ENCODE data around the gene SAMD8. TPM values are rescaled to one million over a fixed set of nuclear protein-coding genes. Genes with fewer than 3 reads are reported as not detected.
A peak's percentile ranks its signal among the peaks of the same experiment; 100 is the strongest.

The SAMD8 gene
- polyA plus RNA-seq, 3 donors = 9.6 to 15.1 (median 13.2) TPM

DNA sequence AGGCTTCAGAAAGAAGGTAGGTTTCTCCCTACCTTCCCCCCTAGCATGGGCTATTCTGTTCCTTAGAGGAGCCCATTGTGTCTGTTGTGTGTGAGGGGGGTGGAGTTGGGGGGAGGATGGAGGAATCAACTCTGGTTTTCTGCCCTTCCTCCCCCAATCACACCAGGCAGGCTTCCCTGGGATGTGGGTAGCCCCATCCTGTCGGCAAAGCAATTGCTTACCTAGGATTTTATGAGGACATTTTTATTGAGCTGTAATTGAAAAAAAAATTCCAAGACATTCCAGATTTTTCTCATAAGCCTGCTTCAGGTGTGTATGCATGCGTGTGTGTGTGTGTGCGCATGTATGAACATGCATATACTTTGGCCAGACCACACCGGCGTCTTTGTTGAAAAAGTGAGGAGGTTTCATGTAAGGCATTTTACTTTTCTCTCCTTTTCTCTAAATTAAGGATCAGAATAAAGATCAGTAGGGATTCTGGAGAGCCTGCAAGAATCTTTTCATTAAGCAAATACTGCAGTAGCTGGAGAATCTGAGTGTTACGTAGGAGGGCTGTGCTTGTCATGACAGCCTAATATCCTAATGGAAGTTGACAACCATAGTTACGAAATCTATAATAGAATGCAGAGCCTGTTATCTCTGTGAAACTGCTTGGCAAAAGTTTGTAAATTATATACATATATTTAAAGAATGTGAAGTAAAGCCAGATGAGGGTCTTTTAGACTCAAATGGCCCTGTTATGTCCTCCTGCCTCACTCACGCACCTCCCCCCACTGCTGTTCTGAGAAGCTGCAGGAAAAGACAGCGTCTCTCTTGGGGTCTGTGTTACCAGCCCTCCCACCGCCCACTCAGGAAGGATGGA, 27.3 kb upstream of the SAMD8 start:
- no peak for DNase-seq

DNA sequence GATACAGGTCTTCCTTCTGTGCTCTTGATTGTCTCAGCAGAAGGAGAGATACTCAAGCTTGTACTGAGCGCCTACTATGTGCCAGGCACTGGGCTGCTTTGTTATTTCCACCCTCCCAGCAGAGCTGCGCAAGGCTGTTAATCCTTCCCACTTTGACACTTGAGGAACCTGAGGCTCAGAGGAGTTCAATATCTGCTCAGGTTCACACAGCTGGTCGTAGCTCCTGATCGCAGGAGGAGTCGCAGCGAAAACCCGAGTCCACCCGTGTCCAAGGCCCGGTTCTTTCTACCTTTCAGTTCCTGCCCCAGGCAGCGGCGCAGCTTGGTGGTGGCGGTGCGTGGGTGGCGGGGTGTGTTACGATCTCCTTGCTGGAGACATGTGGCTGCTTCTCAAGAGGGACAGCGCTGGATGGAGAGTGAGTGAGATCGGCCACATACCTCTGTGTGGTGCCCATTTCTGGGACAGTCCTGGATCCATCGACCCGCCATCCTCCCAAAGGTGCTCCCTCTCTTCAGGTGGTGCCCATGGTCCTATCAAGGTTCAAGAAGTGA, 26.5 kb upstream of the SAMD8 start:
- DNase-seq = no peak

DNA sequence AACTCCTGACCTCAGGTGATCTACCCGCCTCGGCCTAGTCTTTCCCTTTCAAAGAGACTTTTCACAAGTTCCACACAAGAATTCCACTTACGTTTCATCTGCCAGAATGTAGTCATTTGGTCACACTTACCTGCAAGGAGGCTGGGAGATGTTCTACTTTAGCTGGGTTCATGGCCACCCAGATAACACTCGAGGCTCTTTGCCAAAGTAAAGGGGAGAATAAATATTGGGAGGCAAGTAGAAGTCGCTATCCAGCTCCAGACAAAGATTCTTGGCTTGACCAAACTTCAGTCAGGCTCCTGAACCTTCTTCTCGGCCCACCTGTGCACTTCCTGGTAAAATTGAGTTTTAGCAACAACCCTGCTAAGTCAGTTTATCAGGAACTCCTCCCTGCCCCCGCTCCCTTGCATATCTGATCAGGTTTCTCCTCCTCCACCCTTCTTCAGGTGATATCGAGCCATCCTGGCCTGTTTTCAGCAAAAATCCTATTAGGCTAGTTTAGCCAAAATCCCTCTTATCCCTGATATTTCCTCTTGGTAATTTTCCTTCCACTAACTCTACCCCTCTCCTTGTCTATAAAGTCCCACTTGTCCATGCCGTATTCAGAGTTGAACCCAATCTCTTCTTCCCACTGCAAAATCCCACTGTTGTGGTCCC, 25.1 kb upstream of the SAMD8 start:
- DNase-seq = no peak

DNA sequence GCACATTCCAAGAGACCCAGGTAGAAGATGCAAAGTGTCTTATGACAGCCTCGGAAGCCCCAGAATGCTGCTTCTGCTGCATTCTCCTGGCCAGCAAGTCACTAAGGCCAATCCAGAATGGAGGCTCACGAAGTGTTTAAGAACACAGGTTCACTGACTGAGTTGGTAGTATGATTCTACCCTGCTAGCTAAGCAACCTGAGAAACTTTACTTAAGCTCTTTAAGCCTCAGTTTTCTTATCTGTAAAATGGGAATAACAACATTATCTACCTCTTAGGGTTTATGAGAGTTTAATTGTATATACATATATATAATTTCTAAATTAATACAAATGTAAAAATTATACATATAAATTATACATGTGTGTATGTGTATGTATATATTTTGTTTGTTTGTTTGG, 22.8 kb upstream of the SAMD8 start:
- no peak for DNase-seq

DNA sequence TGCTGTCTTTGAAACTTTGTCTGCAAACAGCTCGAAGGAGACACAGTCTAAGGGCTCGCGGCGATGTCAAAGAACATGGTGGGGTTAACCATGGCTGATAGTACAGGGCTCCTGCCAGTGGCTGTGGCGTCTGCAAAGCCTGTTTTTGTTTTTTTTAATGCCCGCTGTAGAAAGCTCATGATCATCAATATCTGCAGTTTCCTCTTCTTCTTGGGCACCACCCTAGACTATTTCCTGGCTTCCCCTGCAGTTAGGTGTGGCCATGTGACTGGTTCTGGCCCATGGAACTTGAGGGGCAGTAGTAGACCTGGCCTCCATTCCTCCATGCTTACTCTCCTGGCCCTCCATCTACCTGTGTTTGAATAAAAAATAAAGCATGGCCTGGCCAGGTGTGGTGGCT, 21.8 kb upstream of the SAMD8 start:
- no peak for DNase-seq

DNA sequence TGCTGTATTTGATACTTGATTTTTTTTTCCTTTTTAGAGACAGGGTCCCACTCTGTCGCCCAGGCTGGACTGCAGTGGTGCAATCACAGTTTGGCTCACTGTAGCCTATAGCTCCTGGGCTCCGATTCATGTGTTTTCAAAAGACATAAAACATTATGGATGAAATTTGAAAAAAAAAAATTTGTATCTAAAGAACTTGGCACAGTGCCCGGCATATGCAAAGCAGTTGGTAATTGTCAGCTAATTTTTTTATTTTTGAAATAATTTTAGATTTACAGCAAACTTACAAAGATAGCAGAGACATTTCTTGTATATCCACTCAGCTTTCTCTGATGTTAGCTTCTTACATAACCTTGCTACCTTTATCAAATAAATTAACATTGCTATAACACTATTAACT, 20.3 kb upstream of the SAMD8 start:
- DNase-seq = no peak

DNA sequence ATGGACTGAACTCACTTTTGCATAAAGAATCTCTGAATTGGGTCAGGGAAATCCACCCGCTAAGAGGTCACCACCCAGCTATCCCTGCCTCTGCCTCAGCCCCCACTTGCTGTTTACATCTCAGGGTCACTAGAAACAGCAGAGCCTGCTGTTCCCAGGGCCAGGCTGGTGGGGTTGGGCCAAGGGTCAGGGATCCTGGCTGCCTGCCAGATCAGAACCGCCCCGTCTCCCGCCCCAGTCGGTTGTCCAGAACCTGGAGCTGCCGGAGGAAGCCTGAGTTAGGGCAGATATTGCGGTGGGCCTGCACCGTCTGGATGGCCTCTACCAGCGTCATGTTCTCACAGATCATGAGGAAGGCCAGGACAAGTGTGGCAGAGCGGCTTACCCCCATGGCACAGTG, 17.0 kb upstream of the SAMD8 start:
- DNase-seq = no peak

DNA sequence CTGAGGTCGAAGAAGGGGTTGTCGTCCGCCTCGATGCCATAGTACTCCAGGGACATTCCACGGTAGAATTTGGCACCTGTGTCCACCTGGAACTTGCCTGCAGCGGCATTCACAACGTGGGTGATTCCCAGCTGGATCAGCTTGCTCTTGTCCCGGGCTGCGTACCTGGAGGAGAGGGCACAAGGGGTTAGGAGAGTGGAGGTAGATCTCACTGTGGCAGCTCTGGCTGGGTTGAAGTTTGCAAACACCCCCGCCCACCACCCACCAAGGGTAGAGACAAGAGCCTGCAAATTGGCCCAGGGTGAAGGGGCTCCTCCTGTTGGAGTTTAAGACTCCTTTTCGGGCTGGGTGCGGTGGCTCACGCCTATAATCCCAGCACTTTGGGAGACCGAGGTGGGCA, 15.8 kb upstream of the SAMD8 start:
- no peak for DNase-seq

DNA sequence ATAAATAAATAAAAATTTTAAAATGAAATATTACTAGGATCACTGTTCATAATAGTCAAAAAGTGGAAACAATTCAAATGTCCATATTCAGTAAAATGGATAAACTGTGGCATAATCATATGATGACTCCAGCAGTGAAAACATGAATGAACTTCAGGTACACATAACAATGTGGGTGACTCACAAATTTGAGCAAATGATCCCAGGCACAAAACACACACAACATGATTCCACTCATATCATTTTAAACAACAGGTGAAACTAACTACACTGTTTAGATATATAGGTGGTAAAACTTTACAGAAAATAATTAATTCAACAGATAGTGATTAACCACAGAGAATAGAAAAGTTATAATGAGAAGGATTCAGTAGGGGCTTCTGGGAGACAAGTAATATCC, 14.7 kb upstream of the SAMD8 start:
- no peak for DNase-seq

DNA sequence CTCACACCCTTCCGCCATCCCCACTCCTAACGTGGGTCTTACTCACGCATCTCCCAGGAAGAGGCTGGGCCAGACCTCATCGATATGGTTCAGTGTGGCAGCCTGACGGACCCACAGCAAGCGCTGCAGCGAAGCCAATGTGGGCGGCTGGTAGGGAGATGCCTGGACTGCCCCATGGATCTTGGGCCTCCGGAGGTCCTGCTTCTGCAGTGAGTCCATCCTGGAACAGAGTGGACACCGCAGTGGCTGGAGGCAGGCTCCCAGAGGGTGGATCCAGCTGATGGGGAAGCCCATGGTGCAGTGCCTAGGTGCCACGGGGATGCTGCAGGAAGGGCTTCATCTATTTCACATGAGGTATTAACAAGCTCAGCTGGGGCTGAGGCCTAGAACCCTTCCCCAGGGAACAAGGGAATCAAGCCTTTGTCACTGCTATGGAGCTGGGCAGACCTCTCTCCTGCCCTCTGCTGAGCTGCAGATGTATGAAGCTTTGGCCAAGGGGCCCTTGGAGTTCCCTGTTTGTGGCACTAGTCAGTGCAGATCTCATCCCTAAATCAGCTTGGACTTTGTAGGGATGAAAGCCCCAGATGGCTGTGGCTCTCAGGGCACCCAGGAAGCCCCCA, 13.7 kb upstream of the SAMD8 start:
- DNase-seq = no peak

DNA sequence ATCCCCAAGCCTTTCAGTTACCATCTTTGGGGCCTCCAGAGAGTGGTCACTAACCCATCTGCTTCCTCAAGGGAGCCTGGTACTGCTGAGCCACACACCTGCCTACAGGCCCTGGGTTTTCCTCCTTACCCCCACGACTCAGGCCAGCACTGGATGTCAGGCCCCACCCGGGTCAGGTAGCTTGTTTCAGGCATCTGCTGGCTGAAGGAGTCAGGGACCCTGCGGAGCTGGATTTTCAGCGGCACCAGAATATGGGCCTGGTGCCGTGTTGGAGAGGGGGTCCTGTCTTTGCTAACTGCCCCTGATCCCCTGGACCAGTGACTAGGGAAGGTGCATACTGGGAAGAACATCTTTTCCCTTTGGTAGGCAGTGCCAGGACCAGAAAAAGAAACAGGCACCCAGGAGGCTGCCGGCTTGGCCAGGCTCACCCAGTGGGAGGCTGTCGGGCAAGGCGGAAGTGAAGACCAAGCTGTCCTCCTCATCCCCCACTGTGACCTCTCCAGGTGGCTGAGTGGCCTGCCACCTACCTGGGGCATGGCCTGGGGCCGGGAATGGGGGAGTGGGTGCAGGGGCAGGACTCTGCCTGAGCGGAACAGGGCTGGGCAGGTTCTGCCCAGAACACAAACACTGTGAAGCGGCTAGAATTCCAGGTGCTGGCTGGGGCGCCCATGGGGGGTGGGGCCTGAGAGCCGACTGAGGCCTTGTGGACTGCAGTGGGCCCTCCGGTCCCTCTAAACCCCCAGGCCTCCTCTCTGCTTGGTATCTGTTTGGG, 12.4 kb upstream of the SAMD8 start:
- no peak for DNase-seq

DNA sequence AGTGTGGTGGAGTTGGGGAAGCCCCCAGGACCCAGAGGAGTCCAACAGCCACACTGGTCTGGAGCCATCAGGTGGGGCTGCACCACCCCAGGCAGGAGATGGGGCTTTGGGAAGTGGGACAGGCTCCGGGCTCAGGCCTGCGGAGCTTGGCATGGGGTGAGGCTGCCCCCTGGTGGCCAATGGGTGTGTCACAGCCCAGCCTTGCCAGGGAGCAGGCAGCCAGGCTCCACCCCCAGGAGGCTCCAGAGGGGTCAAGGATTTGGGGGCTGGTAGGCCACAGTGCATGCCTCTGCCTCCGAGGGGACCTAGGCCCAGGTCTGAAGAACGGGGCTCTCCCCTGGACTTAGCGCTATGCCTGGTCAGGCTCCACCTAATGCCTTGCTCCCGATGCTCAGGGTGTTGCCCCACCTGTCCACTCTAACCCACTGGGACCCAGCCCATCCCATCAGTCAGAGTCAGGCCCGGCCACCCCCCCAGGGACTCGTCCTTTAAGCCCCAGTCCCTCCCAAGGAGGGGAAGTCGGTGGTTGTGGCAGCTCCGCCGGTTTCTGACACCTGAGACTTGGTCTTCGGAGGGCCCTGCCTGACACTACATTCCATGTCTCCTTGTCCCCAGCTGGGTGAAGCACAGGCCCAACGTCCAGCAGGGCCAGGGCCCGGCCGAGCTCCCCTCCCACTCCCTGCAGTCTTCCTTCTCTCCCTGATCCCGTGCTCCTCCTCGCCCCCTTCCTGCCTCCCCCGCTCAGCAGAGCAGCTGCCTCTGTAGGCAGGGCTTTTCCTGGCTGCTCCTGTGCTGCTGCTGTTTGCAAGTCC, 11.3 kb upstream of the SAMD8 start:
- peak; percentile 57 for DNase-seq

DNA sequence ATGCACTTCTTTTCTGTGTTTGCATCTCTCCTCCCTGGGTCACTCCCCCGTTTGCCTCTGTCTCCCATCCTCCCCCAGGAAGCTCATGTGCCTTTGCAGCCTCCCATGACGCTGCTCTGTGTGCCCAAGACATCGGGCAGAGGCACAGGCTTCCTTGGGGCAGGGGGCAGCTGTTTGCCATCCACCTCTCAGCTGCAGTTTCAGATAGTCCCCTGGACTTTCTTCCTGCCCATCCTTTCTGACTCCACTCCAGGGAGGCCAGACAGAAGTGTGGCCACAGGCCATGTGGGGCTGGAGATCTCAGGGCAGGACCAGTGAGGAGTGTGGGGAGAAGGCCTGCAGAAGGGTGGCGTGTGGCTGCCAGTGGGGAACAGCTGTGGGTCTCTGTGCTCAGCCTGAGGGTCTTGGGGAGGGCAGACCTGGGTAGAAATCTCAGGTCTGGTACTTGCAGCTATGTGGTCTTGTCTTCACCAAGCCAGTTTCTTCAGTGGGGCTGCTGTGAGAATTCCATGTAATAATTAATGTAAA, 10.6 kb upstream of the SAMD8 start:
- DNase-seq = no peak

DNA sequence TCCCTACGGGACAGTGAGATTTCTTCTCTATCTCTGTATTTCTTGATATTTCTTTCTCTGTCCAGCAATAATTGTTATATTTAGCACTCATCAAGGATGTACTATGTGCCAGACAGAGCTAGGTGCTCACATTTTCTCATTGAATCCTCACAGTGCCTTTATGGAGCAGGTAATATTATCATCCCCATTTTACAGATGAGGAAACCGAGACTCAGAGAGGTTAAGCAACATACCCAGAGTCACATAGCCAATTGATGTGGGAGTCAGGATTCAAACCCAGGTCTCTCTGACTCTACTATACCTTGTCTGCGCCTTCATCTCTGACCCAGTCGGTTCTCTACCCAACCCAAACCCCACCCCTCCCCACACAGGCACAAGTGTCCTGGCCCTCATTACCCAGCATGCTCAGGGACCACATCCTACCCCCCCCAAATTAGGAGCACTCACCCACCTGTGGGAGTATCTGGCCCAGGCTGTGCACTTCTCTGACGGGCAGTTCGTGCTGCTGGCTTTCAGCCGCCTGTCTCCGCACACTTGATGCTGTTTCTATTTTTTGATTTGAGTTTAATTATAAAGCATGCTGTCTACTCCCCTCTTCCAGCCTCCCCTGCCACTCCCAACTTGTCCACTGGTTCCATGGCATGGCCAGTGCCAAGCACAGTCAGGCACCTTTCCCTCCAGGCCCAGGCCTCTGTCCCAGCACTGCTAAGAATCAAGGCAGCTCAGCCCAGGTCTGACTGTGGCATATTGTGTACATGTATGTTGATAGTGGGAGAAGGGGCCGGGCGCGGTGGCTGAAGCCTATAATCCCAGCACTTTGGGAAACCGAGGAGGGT, 9.8 kb upstream of the SAMD8 start:
- DNase-seq = no peak

DNA sequence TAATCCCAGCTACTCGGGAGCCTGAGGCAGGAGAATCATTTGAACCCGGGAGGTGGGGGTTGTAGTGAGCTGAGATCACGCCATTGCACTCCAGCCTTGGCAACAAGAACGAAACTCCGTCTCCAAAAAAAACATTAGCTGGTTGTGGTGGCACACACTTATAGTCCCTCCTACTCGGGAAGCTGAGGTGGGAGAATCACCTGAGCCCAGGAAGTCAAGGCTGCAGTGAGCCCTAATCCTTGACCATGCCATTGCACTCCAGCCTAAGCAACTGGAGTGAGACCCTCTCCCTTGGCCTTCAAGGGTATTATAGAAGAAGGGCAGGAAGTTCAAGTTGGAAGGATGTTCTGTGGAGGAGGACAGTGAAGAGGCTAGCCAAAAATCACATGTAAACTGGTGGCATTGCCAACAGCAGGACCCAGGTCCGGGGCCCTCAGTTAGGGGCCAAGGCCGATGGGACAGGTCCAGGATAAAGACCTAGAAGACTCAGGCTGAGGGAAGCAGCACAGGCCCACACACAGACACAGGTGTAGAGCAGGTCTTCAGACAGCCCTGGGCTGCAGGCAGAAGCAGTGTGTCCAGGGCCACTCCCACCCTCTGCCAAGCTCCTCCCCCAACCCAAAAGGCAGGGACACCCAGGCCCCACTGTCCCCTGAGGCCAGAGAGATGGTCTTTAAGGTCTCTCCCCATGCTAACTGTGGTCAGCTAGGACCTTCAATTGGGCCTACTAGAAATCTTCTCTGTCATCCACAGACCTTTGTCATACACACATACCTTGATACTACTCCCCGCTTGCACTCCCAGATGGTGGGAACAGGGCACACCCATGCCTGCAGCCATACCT, 8.4 kb upstream of the SAMD8 start:
- DNase-seq = no peak

DNA sequence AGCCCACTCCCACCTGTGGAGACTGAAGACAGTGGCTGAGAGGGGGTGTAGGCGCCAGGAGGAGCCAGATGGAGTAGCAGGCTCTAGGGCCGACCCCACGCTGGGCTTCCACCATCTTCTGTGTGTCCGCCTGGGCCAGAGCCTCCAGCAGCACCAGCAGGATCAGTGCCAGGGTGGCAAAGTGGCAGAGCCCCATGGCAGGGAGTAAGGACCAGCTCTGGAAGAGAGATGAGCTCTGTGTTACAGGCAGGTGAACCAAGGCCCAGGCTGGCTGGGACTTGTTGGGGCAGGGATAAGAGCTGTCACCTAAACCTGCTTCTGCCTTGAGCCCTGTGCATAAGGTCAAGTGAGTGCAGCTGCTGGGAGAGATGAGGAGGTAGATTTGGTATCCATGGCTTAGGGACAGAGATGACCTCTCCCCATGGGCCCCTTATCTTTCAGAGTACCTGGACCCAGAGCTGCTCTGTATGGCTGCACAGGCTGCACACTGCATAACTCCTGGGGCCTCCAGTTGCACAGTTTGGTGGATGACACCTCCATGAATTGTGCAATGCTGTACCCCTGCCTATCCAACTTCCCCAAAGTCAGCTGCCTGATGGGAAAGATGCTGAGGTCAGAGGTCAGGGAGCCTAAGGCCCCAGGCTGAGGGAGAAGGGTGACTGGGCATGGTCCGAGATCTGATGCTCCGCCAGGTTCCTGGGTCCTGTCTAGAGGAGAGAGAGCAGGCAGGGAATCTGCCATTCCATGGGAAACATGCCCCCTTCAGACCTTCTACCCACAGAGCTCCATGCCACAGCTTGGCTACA, 7.4 kb upstream of the SAMD8 start:
- no peak for DNase-seq

DNA sequence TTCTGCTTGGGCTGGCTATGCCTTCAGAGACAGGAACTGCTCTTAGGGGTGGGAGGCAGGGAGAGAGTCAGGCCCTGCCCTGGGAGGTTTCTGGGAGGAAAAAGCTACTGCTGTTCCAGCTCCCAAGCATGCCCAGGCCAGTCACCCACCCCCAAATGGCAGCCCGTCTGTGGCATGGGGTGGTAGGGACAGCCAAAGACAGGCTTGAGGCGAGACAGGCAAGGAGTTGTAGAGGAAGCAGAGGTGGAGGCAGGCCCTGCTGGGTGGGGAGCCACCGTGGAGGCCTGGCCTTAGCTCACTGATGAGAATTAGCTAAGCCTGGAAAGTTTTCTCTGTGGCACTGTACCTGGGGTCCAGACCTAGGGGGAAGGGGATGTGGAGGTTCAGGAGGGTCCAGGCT, 6.6 kb upstream of the SAMD8 start:
- DNase-seq = no peak

DNA sequence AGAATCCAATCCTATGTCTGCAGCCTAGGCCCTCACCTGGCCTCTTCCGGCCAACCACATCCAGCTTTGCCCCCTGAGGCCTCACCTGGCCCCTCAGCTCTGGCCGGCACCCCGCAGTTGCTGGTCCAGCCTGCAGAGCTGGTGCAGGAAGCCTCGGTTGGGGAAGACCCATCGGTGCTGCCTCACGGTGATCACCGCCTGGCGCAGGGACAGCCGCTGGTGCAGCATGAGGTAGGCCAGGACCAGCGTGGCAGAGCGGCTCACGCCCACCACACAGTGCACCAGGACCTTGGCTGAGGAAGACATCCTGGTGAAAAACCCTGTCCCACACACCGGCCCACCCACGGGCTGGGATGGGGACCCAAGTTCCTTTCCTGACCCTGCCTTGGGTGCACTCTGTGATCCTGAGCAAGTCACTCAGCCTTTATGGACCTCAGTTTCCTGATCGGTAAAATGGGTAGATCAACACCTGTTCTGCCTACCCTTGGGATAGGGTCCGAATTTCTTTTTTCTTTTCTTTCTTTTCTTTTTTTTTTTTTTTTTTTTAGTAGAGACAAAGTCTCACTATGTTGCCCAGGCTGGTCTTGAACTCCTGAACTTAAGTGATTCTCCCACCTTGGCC, 5.8 kb upstream of the SAMD8 start:
- no peak for DNase-seq

All from renal pelvis (tissue), 4 donors.